HG03025 (cell line): ENCODE measurements around the gene PNPT1.
"Not testable (repeated sequence)": the region's sequence is repeated elsewhere in the genome, so short reads cannot be mapped to it uniquely, and the experiment has no call there.

Experiments
- ATAC-seq: cut with Tn5 transposase; IDR thresholded peaks from one replicate; pipeline ENCODE4 v1.9.1; 2021; ENCODE audit warnings: mild to moderate bottlenecking, moderate library complexity; ENCODE audit not compliant: unreplicated experiment, low FRiP score

PNPT1 gene

DNA sequence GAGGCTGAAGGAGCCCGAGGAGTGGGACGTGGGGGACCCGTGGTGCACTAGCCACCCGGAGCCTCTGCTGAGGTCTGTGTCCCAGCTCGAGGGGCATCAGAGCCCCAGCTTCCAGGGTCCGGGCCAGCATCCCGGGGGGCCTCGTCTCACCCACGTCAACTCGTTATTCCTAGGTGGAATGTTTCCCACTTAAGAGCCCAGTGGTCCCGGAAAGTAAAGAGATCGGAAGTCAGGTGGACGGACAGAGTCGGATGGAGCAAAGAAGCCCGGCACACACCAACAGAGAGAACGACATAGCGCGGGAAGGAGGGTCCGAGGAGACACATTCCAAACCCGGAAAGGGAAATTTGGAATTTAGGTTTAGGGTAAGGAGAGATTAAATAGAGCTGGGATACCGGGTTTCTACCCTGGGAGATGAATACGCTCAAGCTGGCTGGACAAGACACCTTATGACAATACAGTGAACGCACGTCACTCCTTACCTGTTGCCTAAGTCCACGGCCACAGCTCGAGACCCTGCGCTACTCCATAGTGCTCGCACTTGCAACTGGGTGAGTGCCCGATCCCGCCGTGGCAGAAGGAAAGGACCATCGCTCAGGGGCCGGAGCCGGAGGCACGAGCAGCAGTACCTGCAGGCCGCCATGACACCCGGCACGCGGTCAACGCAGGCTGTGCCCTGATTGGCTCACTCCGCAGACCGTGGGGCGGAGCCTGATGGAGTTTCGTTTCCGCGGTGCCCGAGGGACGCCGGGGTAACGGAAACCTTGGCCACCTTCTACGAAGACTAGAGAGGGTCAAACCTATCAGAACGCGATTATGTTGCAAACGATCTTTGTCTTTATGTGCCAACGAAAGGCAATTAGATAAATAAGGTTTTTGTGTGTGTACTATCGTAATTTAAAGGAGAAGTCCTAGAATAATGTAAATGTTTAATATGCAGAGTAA lies at the start of gene PNPT1:
PNPT1 (minus strand) TSS at position 664 of the 945 bp plus-strand sequence; CDS start at position 643, 21 bp downstream.
- ATAC-seq: peak; percentile 100

DNA sequence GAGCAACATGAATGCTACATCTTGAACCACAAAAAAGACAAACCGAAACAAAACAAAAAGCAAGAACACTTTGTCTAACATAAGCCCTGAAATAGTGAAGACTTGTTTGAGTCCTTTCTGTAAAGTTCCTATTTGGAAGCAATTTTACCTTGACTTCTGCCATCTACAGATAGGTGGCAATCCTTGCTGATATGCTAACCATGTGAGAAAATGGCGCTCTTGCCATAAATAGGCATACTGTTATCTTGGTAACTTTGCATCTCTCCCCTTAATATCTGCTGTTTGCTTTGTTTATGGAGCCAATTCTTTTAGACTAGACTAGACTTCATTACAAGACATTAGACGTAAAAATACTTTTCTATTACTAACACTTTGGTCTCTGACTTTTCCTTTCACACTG lies 49.4 kb upstream of the PNPT1 start:
- no peak for ATAC-seq

DNA sequence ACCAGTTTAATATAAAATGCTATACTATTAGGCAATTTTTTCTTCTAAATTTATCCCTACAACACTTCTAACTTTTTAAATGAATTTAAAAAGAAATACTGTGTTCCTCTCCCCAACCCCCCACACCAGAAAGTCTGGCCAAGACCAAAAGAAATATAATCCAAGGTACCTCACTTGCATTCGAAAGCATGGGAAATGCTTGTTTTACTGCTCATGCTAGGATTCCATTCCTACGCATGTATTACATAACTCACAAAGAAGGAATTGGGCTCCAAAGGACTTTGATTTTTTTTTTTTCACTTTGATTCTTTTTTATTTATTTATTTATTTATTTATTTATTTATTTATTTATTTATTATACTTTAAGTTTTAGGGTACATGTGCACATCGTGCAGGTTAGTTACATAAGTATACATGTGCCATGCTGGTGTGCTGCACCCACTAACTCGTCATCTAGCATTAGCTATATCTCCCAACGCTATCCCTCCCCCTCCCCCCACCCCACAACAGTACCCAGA lies 42.4 kb upstream of the PNPT1 start:
- not testable (repeated sequence) for ATAC-seq

GRCh38 chr2:55734726-55735125 lies 41.1 kb upstream of the PNPT1 start:
- no peak for ATAC-seq

DNA sequence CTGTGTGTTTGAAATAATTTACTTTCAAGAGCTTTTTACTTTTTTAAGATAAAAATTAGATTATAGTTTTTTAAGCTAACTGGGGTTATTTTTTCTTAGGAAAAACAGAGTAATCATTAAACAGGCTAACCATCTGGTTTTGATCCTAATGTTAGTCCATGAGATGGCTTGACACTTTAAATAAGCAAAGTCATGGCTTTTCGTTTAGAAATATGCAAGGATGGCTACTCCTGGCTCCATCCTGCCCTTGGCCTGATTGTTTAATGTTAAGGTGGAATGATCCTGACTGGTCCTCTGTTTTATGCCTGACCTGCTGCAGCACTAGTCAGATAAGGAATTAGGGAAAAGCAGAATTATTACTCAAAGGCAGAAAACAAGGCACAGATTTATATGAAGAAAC lies 39.7 kb upstream of the PNPT1 start:
- ATAC-seq: no peak

GRCh38 chr2:55732854-55733253 lies 39.2 kb upstream of the PNPT1 start:
- ATAC-seq: no peak

DNA sequence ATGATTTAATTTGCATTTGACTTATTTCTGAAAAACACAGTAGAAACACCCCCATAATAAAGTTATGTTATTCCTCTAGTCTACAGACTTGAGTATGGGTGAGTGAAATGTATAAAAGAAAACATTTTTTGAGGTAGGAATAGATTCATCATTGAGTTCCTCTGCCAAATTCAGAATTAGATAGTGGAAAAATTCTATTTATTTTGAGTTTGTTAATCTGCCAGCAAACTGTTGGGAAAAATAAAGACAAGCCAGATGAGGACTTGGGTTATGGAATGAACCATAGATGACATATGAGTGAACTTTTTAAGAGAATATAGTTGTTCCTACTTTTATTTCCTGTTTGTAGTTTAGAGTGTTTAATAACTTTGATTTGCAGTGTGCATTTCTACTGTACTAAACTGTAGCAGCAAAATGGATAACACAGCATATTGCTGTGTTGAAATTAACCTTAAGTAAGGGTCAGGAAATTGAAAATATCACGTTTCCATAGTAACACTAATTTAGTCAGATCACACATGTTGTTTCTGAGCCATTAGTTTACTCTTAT lies 35.6 kb upstream of the PNPT1 start:
- ATAC-seq: no peak

DNA sequence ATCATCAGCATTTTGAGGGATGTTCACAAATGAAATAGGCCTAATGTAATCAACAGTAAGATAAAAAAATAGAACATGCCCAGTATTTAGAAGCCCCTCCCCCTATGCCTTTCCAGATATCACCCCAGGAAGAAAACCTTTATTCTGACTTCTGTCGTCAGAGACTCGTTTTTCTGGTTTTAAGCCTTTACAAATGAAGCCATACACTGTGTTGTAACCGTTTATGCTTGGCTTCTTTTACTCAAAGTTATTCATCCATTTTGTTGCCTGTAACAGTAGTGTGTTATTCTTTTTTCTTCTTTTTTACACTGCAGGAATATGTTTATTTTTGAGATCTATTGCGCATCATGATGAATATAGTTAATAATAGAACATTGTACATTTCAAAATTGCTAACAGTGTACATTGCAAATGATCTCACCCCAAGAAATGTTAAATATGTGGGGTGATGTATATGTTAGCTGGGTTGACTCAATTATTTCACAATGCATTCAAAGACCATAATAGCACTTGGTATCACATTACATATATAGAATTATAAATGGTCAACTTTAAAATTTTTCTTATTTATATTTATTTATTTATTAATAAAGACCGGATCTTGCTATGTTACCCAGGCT lies 28.1 kb upstream of the PNPT1 start:
- no peak for ATAC-seq

DNA sequence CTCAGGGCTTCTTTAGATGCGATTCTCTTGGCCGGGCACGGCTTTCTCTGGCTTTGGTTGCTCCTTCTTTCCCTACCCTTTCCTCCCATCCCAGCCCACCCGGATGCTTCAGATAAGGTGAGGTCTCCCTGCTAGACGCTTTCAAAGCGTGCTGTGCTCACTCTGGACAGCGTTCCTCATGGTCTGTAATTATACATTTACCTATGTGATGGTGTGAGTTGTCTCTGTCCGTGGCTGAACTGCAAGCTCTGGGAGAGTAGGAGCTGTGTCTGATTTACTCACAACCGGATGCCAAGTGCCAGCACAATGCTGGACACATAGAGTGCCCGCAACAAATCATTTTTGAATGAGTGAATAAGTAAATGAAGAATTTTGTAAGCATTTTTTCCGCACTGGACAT lies 26.8 kb upstream of the PNPT1 start:
- no peak for ATAC-seq

DNA sequence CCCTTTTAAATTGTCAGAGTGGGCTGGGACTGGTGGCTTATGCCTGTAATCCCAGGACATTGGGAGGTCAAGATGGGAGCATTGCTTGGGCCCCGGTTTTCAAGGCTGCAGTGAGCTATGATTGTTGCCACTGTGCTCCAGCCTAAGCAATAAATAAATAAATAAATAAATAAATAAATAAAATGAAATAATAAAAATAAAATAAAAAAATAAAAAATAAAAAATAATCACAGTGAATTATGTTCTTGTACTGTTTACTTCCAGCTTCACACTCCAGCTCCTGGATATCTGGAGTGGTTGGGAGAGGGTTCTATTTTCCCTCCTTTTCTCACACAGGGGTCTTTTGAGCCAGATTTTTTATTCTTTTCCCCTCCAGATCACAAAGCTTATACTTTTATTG lies 26.2 kb upstream of the PNPT1 start:
- ATAC-seq: no peak

GRCh38 chr2:55718165-55719008 lies 24.7 kb upstream of the PNPT1 start:
- ATAC-seq: no peak

DNA sequence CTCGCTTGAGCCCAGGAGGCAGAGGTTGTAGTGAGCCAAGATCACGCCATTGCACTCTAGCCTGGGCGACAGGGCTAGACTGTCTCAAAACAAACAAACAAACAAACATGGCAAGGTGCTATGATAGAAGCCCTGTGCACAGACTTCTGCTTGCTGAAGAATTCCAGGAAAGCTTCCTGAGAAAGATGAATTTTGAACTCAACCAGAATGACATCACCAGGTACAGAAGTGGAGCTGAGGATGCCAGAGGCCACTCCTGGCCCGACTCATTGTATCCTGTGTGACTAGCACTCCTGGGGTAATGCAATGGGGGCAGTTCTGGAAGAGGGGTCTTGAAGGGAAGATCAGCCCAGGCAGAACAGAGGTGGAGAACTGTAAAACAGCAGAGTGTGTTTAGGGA lies 22.0 kb upstream of the PNPT1 start:
- ATAC-seq: no peak

GRCh38 chr2:55715178-55715577 lies 21.5 kb upstream of the PNPT1 start:
- not testable (repeated sequence) for ATAC-seq

DNA sequence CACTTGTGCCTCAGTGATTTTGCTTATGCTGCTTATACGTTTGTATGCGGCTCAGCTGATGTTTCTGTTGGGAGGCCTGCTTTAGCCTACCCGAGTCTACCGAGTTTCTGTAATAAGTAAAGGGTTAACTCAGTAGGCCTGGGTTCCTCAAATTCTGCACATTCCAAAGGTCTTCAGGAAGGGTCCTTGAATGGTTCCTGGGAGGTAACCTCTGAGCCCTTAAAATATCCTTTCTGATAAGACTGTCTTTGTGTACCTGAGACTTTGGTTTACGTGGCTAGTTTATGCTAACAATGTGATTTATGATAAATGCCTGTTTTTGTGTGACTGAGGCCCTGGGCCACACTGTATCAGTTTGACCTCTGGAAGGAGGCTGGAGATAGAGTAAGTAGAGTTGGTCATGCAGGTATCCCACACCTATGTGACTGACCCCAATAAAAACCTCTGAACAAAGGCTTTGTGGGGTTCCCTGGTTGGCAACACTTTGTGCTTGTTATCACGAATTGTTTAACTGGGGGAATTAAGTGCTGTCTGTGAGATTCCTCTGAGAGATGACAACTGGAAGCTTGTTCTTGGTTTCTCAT lies 18.9 kb upstream of the PNPT1 start:
- ATAC-seq: no peak

- no peak for ATAC-seq
These were observed 16.4 kb upstream of the PNPT1 start for GRCh38 chr2:55710025-55710424.

- ATAC-seq: no peak
These were observed 14.1 kb upstream of the PNPT1 start for GRCh38 chr2:55707751-55708150.

DNA sequence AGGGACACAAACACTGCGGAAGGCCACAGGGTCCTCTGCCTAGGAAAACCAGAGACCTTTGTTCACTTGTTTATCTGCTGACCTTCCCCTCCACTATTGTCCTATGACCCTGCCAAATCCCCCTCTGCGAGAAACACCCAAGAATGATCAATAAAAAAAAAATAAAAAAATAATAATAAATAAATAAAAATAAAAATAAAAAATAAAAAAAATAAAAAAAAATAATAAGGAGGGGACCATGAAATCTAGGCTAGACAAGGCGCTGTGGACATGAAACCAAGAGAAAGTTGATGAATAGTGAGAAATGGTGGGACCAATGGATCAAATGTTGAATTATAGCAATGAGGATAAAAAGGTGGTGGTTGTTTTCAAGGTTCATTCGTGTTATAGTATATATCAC lies 12.6 kb upstream of the PNPT1 start:
- ATAC-seq: not testable (repeated sequence)

- no peak for ATAC-seq
These were observed 11.5 kb upstream of the PNPT1 start for GRCh38 chr2:55705027-55705653.

DNA sequence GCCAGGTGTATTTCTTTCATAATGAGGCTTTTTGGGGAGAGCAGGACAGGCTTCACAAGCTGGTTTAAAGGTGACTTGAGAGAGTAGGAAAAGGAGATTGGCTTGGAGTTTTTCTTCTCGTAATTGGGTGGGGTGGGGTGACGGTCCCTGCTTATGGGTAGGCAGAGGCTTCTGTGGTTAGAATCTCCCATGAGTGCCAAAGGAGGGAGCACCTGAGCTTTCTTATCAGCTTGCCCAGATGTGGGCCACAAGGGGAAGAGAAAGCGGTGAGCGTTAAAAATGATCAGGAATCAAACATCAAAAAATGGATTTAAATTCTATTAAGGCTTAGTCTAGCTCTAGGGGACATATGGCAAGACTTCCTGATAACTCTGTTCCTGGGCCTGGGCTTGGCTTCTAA lies 9.7 kb upstream of the PNPT1 start:
- ATAC-seq: no peak

DNA sequence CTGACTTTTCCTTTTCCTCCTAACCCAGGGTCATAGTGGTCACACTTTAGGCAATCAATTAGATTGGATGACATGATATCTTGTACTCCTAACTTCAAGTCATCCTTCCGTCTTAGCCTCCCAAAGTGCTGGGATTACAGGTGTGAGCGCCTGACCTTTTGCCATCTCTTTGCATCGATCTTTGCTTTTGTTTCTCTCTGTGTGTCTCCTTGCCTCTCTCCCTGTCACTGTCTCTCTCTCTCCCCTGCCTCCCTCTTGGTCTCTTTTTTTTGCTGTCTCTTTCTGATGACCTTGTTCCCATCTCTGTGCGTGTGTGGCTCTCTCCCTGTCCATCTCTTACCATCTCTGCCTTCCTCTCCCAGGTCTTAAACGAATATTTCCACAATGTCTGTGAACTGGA lies 904 bp downstream of the PNPT1 start:
- ATAC-seq: not testable (repeated sequence)
